Fibroblast of skin of left biceps (primary cell): ENCODE measurements around the gene HOXA6.

ENCODE experiments used
- DNase-seq, 2 experiments: peaks; one replicate each; pipeline ENCODE4 v3.0.0-alpha.2; 2013; ENCODE audit warnings: low read depth in 2 of 2

Gene HOXA6

GRCh38 chr7:27185013-27185853 lies 37.7 kb upstream of the HOXA6 start, which contains the start of gene HOXA11:
Gene HOXA11, minus strand, starts transcription at chr7:27185232. Its CDS starts 88 bp downstream, at chr7:27185144.
- peak in 1 of 2 experiments; percentile 64 for DNase-seq

GRCh38 chr7:27184337-27185012 lies 36.9 kb upstream of the HOXA6 start:
- DNase-seq: no peak

GRCh38 chr7:27183682-27184336 lies 36.2 kb upstream of the HOXA6 start:
- DNase-seq: no peak

- no peak for DNase-seq
These were observed 35.5 kb upstream of the HOXA6 start for GRCh38 chr7:27182861-27183681.

- DNase-seq: no peak
These were observed 34.8 kb upstream of the HOXA6 start for GRCh38 chr7:27182285-27182841.

GRCh38 chr7:27181795-27182275 lies 34.3 kb upstream of the HOXA6 start:
- no peak for DNase-seq

- DNase-seq: no peak
These were observed 33.2 kb upstream of the HOXA6 start for GRCh38 chr7:27180431-27181420.

- DNase-seq: peak in 1 of 2 experiments; percentile 64
These were observed 32.2 kb upstream of the HOXA6 start for GRCh38 chr7:27179503-27180430.

- no peak for DNase-seq
These were observed 31.5 kb upstream of the HOXA6 start for GRCh38 chr7:27179030-27179429.

GRCh38 chr7:27178366-27178765 lies 30.8 kb upstream of the HOXA6 start:
- DNase-seq: no peak

GRCh38 chr7:27177795-27178320 lies 30.3 kb upstream of the HOXA6 start:
- DNase-seq: no peak

GRCh38 chr7:27176962-27177794 lies 29.6 kb upstream of the HOXA6 start:
- DNase-seq: no peak

GRCh38 chr7:27176524-27176845 lies 28.9 kb upstream of the HOXA6 start:
- DNase-seq: no peak

- no peak for DNase-seq
These were observed 28.3 kb upstream of the HOXA6 start for GRCh38 chr7:27175626-27176523.

GRCh38 chr7:27174874-27175625 lies 27.5 kb upstream of the HOXA6 start:
- DNase-seq: no peak
